GM21360 (cell line): ENCODE data around the gene MBP.

Source experiments
- ATAC-seq: cut with Tn5 transposase; IDR thresholded peaks from one replicate; pipeline ENCODE4 v1.9.1; 2021; ENCODE audit warnings: mild to moderate bottlenecking, moderate library complexity; ENCODE audit not compliant: unreplicated experiment

The MBP gene

GRCh38 chr18:77132369-77133050, at the start of gene MBP:
TSS of gene MBP (minus strand) at chr18:77132783. CDS start at chr18:77105261, 27,522 bp downstream.
- ATAC-seq = peak; percentile 43

GRCh38 chr18:77181950-77182707, 49.5 kb upstream of the MBP start:
- no peak for ATAC-seq

DNA sequence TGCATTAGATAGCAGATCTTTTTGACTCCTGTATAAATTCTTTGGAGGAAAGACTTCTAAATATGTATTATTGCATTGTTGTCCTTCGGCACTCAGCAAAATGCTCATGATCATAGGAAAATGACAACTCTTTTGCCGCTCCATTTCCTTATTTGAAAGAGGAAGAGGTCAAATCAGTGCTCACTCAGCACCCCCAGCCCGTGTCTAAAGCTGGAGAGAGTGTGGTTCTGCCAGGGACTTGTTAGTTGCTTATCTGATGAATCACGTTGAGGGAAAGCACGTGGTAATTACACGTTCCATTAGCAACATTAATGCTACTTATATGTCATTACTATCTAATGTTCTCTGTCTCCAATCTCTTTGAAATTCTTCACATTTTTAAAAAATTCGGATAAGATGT, 46.0 kb upstream of the MBP start:
- no peak for ATAC-seq

- ATAC-seq = no peak
Measured at GRCh38 chr18:77177009-77177408, 44.4 kb upstream of the MBP start.

DNA sequence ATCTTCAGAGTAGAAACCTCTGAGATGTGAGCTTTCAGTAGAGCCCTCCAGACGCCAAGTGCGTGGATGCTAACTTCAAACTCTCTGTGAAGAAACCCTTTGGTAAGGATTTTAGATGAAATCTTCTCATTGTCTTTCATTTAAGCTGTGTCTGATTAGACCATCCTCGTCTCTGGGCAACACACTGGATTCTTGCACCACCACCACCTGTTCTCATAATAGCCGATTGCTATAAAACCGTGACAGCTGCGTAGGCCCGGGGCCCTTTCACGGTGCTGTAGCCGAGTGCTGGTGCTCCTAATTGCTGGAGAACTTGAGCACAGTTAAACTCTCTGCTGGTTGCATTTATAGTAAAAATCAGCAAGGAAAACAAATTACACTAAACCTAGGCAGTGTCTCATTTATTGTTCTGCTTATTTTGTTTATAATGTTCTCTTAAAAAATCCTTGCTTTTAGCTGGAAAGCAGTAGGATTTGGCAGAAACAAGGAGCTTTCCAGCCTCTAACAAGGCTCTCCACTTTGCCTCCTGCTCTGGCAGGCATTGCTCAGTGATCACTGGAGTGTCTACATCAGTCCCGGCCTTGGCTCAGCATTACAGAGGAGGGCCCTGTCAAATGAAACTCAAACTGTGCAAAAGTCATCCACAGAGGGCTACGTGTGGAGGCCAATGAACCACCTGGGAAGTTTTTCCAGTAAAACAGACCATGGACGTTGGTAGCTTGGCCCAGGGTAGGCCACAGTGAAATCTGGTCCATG, 40.9 kb upstream of the MBP start:
- ATAC-seq = no peak

DNA sequence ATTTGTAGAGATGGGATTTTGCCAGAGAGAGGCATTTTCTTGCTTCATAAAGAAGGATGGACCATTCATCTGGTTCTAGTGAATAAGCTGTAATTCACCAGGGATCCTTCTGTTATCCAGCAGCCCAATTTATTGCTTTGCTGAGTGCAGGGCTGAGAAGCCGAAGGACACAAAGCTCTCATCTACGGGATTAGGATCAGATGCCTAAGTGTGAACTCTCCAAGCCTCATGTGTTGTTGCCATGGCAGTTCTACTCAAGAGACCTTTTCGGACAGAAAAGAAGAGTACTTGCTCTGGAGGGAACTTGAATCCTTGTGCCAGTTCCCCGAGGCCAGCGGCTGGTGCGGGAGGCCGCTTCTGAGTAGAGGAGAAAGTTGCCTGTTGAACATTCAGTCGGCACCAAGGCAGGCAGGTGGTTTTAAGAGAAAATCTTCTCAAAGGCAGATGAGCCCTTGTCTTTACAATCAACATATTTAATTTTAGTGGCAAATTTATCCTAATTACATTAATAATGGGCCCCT, 38.4 kb upstream of the MBP start:
- ATAC-seq = no peak

- ATAC-seq = no peak
Measured at GRCh38 chr18:77168811-77169311, 36.3 kb upstream of the MBP start.

DNA sequence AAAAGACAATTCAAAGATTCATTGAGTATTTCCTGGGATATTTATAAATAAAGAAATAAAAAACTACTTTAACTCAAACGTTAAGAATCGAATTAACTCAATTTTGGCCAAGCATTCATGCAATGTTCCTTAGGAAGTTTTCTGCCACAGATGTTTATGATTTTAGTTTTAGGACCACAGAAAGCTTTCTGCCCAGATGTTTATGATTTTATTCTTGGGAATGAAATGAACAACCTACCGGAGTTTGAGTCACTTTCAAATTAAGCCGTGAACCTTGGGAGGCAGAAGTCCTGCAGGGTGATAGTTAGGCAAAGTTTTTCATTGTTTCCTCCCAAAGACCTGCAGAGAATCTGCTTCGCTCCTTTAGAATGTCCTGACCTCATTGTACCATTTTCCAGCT, 34.7 kb upstream of the MBP start:
- no peak for ATAC-seq

GRCh38 chr18:77166523-77166922, 33.9 kb upstream of the MBP start:
- ATAC-seq = no peak

GRCh38 chr18:77165503-77166188, 33.1 kb upstream of the MBP start:
- no peak for ATAC-seq

- ATAC-seq = no peak
Measured at GRCh38 chr18:77164763-77165485, 32.3 kb upstream of the MBP start.

DNA sequence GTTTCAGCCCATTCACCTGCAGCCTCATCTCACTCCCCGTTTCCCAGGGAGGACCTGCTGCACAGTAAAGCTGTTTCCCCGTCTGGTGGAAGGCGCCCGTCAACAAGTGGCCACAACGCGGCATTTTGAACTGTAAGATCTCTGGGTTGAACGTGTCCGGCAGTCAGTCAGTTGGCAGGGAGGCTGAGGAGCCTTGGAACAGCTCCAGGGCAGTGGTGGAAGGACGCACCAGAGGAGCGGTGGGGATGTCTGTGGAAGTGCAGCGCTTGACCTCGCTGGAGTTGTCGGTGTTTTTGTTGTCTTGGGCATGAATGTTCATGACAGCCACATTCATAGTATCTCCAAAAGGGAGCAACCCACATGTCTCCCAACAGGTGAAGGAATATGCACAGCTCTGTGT, 31.4 kb upstream of the MBP start:
- no peak for ATAC-seq

- no peak for ATAC-seq
Measured at GRCh38 chr18:77162580-77162979, 30.0 kb upstream of the MBP start.

GRCh38 chr18:77161961-77162360, 29.4 kb upstream of the MBP start:
- no peak for ATAC-seq

DNA sequence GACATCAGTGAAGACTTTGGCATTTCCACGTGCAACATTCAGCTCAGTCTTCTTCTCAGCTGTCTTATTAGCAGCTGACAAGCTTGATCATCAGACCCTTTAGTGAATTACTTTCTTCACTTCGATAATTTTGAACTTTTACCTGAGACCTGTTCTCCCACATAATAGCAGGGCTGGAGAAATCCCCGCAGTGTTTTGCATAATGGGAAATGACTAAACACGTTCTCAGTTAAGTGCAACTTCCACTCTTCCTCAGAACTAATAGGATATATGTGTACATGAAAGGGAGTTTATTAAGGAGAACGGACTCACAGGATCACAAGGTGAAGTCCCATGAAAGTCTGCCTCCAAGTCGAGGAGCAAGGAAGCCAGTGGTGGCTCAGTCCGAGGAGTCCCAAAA, 28.8 kb upstream of the MBP start:
- no peak for ATAC-seq

DNA sequence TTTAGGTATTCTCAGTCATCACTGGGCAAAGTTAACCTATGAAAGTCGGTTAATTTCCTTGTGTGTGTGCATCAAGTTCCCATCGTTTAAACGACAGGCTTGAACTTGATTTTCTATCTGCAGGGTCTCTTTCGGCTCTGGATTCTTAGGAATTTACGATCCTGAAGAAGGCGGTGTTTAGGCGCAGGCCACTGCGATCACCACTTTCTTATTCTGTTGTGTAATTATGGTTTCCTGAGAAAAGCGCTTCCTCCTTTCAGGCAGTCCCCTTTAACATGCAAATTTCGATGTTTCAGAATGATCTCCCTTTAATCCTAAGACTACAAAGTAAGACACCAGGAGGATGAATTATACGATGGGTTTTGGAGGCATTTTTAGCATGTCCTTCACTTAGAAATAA, 27.9 kb upstream of the MBP start:
- peak; percentile 49 for ATAC-seq

GRCh38 chr18:77157312-77157711, 24.7 kb upstream of the MBP start:
- ATAC-seq = peak; percentile 83

DNA sequence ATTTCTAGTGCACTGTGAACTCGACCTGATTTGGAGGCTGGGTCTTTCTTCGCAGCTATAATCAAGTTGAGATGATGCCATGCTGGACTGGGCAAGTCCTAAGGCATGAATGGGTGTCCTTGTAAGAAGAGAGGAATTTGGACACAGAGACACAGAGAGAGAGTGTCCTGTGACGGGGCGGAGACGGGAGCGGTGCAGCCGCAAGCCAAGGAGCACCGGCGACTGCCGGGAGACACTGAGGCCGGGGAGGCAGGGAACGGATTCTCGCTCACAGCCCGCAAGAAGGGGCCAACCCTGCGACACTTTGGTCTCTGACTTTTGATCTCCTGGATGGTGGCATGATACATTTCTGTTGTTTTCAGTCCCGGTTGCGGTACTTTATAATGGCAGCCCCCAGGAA, 22.4 kb upstream of the MBP start:
- no peak for ATAC-seq

GRCh38 chr18:77153404-77153803, 20.8 kb upstream of the MBP start:
- no peak for ATAC-seq
